T-helper 22 cell (primary cell): ENCODE data around the gene SERBP1.
"Not testable (repeated sequence)": the region's sequence is repeated elsewhere in the genome, so short reads cannot be mapped to it uniquely, and the experiment has no call there.

Source experiments
- DNase-seq: peaks from one replicate; pipeline ENCODE4 v3.0.0-alpha.2; 2020; ENCODE audit warnings: low read depth

SERBP1 gene

DNA sequence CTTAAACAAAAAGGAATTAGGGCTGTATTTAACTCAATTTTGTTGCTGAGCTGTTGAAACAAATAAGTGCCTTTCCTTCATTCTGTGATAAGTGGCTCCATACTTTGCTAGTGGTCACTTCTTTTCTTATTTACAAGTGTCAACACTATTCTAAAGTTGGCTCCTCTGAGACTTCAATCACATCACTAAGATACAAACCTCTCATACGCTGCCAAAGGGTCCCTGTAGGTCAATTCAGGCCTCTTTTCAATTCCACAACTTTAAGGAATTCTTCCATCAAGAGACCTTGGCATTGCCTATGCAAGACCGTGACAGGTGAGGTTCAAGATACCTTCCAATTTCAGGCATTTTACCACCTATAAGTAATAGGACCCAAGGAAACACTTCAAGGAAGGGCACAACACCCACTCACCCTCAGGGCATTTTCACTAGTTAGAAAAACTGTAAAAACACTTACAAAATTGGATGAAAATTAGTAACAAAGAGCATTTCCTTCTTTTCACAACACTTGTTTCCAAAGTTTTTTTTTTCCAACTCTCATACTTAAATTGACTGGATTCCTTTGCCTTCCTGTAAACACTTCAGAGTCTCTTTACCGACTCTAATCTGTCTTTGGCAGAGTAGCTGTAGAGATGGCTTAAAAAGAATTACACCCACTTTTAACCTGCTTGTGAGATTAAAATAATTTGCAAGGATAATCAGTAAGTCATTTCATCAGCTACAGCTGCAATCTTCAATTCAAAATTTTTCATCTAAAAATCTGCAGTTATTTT is 24.5 kb downstream of the SERBP1 start:
- no peak for DNase-seq

DNA sequence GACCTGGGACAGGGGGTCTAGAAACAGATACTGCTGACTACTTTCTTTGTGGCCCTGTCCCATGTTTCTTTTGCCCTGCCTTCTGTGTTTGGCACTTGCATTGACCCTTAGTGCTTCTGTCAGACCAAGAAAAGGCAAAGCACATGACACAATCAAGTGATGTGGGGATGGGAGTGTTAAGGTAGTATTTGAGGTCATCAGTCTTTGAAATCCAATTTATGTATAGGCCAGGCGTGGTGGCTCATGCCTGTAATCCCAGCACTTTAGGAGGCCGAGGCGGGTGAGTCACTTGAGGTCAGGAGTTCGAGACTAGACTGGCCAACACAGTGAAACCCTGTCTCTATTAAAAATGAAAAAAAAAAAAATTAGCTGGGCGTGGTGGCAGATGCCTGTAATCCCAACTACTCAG is 26.0 kb downstream of the SERBP1 start:
- DNase-seq: no peak

GRCh38 chr1:67401443-67401842 is 28.8 kb downstream of the SERBP1 start:
- no peak for DNase-seq

- DNase-seq: not testable (repeated sequence)
These were observed 30.0 kb downstream of the SERBP1 start for GRCh38 chr1:67400029-67400786.

DNA sequence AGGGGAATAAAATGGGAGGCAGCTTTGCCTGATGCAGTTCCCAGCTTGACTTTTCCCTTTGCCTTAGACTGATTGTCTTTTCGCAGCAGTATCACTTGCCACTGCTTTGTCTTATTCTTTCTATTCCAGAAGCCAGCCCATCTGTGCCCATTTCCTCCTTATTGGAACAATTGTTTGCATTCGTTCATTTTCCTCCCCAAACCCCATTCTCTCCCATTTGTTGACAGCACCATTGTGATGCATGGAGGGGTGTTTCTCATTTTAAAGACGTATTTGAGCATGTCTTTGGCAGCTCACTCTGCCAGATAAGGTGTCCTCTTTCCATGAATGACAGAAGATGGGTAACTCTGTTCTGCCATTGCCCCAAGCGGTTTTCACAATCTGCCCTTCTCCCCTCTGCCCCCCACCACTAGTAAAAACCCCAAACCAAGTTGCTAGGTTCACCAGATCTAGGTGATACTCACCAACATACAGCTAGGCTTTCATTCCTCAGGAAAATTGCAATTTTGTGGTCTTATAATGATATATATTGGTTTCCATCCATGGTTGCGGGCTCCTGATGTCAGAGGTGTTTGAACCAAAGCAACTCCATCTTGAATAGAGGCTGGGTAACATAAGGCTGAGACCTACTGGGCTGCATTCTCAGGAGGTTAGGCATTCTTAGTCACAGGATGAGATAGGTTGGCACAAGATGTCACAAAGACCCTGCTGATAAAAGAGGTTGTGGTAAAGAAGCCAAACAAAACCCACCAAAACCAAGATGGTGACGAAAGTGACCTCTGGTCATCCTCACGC is 30.8 kb downstream of the SERBP1 start:
- DNase-seq: no peak

GRCh38 chr1:67394548-67394947 is 35.7 kb downstream of the SERBP1 start:
- DNase-seq: no peak

DNA sequence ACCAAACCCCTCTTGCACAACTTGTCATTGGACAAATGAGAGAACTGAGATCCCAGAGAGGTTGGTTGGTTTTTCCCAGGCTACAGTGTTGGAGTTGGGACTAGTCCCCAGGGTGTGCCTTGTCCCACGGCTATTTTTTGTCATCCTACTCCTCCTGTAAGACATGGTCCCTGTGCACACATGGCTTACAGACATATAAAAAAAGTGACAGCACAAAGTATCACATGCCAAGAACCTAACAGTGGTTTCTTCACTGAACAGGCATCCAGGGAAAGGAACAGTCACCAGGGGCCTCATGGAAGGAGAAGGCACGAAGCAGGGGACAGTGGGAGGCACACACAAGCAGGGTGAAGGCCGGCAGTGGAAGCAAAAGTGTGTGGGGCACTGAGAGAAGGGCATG is 36.5 kb downstream of the SERBP1 start:
- DNase-seq: no peak

- DNase-seq: no peak
These were observed 37.0 kb downstream of the SERBP1 start for GRCh38 chr1:67393240-67393639.

GRCh38 chr1:67390041-67390887 is 39.9 kb downstream of the SERBP1 start:
- DNase-seq: no peak

DNA sequence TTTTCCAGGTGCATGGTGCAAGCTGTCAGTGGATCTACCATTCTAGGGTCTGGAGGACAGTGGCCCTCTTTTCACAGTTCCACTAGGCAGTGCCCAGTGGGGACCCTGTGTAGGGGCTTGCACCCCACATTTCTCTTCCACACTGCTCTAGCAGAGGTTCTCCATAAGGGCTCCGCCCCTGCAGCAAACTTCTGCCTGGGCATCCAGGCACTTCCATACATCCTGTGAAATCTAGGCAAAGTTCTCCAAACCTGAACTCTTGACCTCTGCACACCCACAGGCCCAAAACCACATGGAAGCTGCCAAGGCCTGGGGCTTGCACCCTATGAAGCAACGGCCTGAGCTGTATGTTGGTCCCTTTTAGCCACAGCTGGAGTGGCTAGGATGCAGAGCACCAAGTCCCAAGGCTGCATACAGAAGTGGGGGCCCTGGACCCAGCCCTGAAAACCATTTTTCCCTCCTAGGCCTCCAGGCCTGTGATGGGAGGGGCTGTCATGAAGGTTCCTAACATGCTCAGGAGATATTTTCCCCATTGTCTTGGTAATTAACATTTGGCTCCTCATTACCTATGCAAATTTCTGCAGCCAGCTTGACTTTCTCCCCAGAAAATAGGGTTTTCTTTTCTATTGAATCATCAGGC is 46.1 kb downstream of the SERBP1 start:
- no peak for DNase-seq

DNA sequence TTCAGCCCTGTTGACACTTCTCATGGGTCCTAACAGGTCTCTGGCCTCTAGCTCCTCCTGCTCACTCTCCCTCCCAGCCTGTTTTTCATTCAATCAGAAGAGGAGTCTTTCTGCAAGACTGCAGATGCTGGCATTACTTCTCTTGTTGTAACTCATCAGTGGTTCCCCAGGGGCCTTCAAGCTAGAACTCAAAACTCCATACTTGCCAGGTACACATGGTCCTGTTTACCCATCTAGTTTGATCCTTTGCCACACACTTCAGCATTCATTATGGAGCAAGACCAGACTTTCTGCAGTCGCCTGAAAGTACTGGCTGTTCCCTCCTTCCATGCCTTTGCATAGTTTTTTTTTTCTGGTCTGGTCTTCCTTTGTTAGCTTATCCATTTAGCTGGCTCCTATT is 47.9 kb downstream of the SERBP1 start:
- no peak for DNase-seq

DNA sequence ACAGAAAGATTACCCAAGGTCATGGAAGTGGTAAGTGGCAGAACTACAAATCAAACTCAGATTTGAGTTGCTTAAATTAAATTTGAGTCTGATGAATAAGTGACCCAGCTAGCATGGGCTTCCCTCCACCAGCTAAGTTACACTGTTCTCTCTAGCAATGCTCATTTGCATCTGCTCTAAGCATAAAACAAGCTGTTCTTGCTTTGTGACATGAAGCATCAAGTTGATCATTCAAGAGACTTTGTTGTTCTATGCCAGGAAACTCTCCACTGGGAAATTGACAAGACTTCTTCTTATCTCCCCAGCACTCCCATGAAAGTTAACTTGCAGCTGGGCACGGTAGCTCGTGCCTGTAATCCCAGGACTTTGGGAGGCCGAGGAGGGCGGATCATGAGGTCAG is 49.0 kb downstream of the SERBP1 start:
- no peak for DNase-seq

- no peak for DNase-seq
These were observed 52.9 kb downstream of the SERBP1 start for GRCh38 chr1:67377253-67377652.

- no peak for DNase-seq
These were observed 53.8 kb downstream of the SERBP1 start for GRCh38 chr1:67376381-67376780.

GRCh38 chr1:67372898-67373297 is 57.3 kb downstream of the SERBP1 start:
- DNase-seq: no peak

DNA sequence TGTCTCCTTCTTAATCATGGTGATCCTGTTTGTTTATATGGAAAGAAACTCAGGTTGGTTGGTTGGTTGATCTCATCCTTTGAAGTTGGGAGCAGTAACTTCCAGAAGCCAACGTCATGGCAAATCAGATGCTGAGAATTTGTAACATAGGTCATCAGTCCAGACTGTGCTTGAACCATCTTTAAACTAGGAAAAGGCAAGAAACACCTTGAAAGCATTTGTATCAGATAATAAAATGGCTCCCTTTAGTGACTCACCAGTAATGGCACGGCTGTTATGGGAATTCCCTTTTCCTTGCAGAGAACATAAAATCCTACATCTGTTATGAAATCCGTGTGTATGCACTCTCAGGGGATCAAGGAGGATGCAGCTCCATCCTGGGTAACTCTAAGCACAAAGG is 58.1 kb downstream of the SERBP1 start:
- no peak for DNase-seq

DNA sequence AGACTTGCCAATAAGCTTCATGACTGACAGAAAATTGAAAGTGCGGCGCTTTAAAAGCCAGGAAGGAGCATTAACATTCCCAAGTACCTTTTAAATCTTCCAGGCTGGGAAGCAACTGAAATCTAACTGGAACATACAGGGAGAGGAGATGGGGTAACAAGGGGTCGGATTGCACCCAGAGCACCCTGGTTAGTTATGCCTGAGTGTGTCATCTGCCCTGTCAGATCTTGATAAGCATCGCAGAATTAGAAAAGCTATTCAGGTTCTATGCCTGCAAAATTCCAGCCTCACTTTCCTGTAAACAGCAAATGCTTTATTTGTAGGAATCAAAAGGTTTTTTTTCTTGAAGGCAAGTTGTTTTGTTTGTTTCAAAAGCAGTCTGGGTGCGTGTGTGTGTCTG is 58.5 kb downstream of the SERBP1 start:
- DNase-seq: no peak

DNA sequence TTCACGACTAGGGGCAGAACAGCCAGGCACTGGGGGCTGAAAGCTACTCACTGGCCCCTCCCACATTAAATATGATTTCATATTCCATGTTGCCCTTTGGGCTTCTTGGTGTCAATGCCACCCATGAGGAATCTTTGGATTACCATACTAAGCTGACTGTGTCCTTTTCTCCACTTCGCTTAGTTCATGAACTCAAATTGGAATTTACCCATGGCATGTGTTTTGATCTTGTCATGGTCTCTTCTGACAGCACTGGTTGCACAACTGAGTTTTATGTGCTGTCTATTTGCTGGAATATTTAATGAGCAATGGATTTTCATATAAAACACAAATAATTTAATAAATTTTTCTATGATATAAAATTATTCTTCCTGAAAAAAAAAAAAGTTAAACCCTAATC is 59.2 kb downstream of the SERBP1 start:
- DNase-seq: no peak

GRCh38 chr1:67368046-67368514 is 62.1 kb downstream of the SERBP1 start:
- DNase-seq: no peak

DNA sequence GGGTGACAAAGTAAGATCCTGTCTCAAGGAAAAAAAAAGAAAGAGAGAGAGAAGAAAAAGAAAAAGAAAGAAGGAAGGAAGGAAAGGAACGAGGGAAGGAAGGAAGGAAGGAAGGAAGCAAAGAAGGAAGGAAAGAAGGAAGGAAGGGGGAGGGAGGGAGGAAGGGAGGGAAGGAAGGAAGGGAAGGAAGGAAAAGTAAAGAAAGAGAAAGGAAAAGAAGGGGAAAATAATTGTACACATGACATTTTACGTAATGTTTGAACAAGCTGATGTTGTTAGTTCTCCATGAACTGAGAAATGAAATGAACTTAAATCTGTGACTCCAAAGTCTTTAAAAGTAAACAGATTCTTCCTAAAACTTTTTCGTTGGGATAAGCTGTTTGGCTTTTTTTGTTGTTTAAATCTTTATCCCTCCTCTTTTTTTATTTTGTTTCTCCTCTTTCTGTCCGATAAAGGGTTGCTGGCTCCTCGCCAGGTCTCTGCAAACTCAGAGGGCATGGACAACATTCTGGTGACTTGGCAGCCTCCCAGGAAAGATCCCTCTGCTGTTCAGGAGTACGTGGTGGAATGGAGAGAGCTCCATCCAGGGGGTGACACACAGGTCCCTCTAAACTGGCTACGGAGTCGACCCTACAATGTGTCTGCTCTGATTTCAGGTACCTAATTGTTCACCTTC is 62.7 kb downstream of the SERBP1 start:
- DNase-seq: no peak

GRCh38 chr1:67361641-67362040 is 68.6 kb downstream of the SERBP1 start:
- DNase-seq: no peak
